GM15510 (cell line): ENCODE measurements around the gene GRIFIN.

Experiments
- POLR2A ChIP-seq: IDR thresholded peaks from 3 replicates; pipeline ENCODE4 v1.6.1; 2011; ENCODE audit warnings: borderline replicate concordance; ENCODE audit not compliant: insufficient read length; ENCODE audit errors: extremely low read depth

GRIFIN gene

DNA sequence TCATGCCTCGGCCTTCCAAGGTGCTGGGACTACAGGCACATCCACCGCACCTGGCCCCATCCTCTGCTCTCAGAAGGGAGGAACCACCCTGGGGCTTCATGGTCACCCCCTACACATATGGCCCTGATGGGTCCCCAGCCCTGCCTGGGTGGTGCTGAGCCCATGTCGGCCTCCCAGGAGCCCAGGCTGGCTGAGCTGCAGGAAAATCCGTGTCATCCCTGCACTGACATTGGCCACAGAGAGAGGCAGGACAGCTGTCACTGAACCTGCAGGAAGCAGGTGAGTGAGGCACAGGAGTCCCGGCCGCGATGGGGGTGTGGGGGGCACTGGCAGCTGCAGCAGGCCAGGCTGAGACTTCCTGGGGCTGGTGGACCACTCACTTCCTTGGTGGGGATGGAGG, 8.0 kb downstream of the GRIFIN start:
- no peak for TF ChIP-seq POLR2A

DNA sequence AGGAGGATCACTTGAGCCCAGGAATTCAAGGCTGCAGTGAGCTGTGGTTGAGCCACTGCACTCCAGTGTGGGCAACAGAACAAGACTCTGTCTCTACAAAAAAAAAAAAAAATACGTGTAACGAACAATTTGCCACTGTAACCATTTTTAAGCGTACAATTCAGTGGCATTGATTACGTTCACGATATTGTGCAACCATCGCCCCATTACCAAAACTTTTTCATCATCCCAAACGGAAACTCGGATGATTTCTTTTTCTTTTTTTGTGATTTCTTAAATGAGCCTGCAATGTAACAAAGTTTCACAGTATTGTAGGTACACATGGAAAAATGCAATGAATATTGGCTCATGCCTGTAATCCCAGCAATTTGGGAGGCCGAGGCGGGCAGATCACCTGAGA, 9.5 kb downstream of the GRIFIN start:
- no peak for TF ChIP-seq POLR2A

DNA sequence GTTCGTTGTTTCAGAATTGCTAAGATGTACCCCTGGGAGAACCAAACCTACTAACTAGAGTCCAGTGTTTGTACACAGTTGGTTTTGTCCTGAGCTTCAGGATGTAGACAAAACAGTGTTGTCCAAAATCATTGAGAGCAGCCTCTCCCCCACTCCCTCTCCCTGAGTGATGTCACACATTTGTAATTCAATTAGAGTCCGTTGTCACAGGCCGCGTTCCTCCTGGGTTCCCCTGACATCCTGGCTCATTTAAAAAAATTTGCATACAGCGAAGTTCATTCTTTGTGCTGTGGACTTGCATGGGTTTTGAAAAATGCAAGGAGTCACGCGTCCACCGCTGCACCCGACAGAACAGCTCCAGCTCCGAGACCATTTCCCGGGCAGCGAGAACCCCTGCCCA, 10.3 kb downstream of the GRIFIN start:
- no peak for TF ChIP-seq POLR2A

DNA sequence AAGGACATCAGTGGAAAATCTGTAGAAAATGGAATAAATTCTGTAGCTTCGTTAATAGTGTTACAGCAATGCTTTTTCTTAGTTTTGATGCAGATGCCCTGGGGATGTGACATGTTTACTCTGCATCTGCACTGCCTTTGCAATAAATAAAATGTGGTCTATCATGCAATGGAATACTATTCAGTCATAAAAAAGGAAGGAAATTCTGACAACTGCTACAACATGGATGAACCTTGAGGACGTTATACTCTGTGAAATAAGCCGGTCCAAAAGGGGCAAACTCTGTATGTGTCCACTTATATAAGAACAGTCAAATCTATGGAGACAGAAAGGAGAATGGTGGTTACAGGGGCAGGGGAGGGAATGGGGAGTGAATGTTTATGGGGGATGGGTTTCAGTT, 13.5 kb downstream of the GRIFIN start:
- TF ChIP-seq POLR2A = no peak

DNA sequence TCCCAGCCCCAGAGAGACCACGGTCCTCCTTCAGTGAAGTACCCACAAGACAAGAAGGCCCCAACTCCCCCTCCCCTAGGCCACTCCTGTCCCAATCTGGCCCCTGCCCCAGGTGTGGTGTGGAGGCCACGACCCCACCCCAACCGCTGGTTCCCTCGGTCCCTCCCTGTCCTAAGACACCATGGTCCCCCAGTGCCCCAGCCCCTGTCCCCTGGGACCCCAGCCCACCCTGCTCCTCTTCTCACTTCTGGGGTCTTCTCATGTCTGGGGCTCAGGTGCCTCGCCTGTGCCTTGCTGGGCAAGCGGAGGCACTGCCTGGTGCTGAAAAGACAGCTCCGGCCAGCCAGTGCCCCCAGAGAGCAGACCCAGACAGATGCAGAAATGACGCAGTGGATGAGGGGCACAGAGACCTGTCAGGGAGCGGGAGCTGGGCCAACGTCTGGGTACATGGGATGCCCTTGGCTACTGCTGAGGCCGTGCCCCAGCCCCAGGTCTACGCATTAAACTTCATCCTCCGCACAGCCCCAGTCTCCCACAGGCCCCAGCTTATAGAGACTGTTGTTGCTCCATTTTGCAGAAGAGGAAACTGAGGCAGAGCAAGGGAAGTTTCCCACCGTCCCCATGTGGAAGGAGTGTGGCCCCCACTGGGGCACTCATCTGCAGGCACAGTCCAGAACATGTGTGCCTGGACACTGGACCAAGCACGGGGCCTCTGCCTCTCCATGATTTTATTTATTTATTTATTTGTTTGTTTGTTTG, 14.8 kb downstream of the GRIFIN start:
- TF ChIP-seq POLR2A = no peak

DNA sequence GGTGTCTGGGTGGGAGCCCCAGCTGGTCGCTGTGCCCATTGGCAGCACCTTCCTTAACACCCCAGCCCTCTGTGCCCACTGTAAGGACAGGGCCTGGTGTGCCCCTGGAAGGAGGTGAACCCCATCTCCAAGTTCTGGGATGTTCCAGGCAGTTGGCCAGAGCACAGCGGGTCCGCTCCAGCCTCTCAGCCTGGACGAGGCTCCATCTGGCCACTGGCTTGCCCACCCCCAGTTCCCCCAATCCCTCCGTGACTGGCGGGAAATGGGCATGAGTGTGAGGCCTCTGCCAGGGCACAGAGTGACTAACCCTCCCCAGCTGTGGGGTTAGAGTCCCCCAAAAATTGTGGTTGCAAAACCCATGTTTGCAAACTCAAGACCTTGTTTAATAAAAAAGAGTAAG, 15.6 kb downstream of the GRIFIN start:
- TF ChIP-seq POLR2A = no peak

DNA sequence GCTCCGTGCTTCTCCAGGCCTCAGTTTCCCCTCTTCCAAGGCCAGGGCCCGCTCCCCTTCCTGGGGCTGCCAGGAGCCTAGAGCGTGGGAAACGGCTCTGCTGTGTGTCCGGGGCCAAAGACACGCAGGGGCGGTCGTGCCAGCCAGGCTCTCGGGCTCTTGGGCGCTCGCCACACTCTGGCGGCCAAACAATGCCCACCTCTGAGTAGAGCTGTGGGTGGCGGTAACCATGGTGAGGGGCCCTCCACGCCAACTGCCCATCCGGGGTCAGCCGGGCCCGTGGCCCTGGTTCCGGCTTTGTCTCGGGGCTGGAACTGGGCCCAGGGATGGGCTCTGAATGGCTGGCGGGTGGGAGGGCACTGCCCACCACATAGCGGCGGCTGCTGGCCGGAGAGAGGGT, 16.0 kb downstream of the GRIFIN start:
- no peak for TF ChIP-seq POLR2A

DNA sequence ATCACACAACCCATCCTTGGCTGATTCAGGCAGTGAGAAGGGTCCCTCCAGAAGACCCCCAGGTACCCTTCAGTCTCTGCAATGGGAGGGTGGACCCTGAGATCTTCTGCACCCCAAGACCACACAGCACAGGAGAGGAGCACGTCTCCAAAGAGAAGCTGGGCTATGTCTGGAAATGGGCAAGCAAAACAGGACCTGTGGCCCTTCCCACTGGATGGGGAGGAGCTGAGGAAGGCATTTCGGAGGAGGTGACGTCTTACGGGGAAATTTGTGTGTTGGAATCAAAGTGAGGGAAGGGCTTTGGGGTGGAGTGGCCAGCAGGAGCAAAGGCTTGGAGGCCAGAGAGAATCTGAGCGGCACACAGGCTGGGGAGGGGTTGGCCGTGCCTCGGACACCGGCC, 16.5 kb downstream of the GRIFIN start:
- no peak for TF ChIP-seq POLR2A

DNA sequence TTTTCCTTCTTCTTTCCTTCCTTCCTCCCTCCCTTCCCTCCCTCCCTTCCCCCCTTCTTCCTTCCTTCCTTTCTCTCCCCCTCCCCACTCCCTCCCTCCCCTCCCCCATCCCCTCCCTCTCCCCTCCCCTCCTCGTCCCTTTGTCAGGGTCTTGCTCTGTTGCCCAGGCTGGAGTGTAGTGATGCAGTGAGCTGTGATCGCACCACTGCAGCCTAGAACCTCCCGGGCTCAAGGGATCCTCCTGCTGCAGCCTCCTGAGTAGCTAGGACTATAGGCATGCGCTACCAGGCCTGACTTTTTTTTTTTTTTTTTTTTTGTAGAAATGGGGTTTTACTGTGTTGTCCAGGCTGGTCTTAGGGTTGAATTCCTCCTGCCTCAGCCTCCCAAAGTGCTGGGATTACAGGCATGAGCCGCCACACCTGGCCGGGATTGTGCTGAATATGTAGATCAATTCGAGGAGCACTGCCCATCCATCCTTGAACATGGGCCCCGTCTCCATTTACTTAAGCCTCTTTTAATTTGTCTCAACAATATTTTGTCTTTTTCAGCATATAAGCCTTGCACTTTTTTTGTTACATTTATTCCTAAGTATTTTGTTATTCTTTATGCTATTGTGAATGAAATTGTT, 23.4 kb downstream of the GRIFIN start:
- TF ChIP-seq POLR2A = no peak

DNA sequence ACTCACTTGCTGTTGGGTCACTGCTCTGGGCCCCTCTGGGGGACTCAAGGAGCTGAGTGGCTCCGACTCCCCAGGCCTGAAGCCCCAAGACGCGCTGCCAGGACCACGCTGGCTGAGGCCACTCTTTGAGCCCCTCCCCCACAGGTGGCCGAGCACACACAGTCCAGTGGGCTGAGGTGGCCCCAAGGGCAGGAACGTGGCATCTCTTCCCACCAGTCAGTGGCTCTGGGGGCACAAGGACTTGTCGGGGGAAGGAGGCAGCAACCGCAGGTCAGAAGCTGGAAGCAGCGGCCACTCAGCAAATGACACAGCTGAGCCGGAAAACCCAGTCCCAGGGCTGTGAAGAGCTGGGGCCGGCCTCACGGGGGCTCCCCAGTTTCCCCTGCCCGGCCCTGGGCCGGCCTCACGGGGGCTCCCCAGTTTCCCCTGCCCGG, 24.1 kb downstream of the GRIFIN start:
- TF ChIP-seq POLR2A = no peak

DNA sequence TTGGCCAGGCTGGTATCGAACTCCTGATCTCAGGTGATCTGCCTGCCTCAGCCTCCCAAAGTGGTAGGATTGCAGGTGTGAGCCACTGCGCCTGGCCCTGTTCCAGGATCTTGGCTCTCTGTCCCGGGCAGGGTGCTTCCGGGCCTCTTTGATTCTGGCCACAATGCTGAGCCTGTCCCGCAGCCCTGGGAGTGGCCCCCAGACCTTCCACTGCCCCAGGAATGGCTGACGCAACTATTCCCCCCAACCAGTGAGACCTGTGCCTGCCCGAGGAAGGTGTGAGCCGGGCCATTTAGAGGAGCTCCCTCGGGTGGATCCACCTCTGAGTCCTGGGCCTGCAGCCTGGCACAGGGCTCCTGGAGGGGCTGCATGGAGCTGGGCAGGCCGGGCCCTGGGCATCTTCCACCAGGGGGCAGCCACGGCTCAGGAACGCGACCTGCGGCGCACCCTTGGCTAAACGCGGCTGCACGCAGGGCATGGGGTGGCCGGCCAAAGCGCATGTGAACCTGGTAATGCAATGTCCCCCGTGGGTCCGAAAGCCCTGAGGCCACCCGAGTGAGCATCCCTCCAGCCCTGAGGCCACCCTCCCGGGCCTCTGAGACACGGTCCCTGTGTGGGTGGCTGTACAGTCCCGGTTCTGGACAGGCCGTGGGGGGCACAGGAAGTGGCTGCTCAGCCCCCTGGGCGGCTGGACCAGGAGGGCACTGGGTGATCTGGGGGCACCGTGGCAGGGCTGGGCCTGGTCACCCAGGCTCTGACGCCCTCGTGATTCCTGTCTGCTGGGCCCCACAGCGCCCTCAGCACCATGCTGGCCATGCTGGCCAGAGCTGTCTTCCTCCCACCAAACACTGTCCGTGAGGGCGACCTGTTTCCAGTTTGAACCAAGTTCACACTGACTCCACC, 24.8 kb downstream of the GRIFIN start:
- TF ChIP-seq POLR2A = no peak

DNA sequence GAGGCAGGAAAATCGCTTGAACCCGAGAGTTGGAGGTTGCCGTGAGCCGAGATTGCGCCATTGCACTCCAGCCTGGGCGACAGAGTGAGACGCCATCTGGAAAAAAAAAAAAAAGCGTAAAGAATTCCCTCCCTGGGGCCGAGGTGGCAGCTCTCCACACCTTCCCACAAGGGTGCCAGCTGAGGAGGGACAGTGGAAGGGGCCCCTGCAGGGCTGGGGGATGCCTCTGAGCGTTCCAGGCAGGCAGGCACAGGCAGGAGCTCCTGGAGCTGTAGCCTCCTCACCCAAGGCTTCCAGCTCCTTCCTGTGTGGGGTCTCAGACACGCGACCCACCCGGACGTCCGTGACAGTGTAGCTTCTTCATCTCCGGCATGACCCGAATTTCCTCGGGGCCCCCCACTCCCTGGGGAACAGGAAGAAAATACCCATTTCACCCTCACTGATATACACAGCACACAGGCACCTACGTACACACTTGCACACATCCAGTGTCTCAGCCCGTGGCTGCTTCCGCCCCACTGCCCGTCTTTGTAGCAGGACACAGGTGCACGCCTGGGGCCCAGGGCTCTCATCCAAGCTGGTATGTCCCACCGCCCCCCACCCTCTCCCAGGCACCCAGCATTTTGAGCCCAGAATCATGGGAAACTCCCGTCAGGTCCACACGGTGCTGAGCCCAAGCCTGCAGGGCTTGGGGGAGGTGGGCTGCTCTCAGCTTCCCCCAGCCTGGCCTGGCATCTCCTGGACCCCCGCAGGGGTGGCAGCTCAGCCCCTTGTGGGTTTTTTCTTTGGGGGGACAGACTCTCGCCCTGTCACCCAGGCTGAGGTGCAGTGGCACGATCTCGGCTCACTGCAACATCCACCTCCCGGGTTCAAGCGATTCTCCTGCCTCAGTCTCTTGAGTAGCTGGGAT, 25.7 kb downstream of the GRIFIN start:
- no peak for TF ChIP-seq POLR2A

DNA sequence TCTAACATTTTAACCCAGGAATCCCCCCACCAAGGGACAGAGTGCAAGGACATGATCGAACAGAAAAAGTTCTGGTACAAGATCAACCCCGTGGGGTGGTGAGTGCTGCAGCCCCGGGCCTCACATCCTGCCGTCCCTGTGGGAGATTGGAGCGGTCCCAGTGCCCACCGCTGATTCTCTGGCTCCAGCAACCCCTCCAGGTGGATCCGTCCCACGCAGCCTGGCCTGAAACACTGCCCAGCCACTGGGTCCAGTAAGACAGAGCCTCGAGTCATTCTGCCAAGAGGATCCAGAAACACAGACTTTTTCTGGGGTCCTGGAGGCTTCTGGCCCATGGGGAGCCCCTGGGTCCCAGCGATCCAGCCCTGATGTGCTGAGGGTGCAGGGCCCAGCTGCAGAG, 29.5 kb downstream of the GRIFIN start:
- no peak for TF ChIP-seq POLR2A

DNA sequence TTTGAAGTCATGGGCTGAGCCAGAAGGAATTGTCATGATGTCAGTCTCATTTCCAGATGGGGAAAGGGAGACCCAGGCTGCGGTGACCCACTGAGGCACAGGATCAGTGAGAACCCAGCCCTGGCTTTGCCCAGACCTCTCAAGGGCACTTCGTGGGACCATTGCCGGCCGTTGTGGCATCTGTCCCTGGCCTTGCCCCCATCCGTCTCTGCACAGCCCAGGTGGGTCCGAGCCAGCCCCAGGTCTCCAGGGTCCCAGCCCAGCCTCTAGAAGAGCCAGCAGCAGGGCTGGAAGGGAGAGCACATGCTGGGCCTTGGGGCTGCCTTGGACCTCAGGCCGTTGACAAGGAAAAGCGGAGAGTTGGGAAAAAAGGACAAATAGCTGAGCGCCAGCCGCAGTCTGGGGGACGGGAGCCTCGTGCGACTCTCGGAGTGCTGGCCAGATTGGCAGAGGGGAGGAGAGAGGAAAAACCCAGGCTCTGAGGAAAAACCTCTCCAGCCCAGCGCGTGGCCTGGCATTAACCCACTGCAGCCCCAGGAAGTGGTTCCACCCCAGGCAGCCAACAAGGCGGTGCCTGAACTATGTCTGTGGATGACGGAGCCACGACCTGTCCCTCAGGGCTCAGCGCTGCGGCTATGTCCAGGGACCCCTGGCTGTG, 30.2 kb downstream of the GRIFIN start:
- no peak for TF ChIP-seq POLR2A
